GM21423 (cell line): Measurements from ENCODE around the gene DENND6B.
"Not testable (repeated sequence)": the region's sequence is repeated elsewhere in the genome, so short reads cannot be mapped to it uniquely, and the experiment has no call there.

Source experiments
- ATAC-seq: cut with Tn5 transposase; IDR thresholded peaks from one replicate; pipeline ENCODE4 v1.9.1; 2021; ENCODE audit warnings: mild to moderate bottlenecking, moderate library complexity; ENCODE audit not compliant: unreplicated experiment

DENND6B gene

DNA sequence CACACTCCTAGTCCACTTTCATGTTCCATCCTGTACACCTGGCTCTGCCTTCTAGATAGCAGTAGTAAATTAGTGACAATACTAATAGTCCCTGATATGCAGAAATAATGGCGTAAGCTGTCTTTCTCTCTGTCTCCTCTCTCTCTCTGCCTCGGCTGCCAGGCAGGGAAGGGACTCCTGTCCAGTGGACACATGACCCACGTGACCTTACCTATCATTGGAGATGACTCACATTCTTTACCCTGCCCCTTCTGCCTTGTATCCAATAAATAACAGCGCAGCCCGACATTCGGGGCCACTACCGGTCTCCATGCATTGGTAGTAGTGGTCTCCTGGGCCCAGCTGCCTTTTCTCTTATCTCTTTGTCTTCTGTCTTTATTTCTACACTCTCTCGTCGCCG lies 53.0 kb downstream of the DENND6B start:
- not testable (repeated sequence) for ATAC-seq

DNA sequence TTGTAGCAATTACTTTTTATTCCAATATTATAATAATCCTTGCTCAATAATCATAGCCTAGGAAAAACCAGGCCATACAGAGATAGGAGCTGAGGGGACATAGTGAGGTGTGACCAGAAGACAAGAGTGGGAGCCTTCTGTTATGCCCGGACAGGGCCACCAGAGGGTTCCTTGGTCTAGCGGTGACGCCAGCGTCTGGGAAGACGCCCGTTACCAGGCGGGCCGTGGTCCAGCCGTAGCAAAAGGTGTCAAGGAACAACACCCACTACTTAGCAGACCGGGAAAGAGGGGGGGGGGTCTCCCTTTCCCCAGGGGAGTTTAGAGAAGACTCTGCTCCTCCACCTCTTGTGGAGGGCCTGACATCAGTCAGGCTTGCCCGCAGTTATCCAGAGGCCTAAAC lies 53.5 kb downstream of the DENND6B start:
- ATAC-seq = not testable (repeated sequence)

DNA sequence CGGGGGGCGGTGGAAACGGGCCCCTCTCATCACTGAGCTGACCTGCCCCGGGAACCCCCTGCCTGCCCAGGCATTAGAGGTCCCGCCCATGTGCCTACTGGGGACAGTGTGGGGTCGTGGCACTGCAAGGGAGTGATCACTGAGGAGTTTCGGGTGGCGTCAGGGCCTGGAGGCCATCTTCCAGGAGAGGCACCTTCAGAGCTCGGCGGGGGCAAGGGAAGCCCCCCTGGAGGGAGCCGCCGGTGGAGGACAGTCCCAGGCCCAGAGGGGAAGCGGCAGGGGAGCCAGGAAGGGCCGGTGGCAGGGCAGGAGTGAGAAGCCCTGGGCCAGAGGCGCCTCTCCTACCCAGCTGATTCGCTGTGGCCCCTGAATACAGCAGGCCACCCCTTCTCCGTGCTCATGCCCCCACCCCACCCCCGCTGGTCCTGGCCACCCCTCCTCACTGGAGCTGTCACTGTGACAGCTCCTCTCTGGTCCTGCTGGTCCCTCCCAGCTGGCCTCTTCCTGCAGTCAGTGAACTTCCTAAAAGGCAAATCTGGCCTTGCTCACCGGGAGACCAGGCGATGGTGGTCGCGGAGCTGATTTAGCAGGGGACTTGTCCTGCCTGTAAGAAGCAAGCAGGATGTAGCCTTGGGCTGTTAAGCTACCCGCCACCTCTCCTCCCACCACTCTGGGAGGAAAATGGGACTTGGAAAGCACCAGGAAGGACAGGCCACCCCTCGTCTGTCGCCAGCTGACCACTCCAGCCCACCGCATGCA lies 54.6 kb downstream of the DENND6B start:
- ATAC-seq = no peak

DNA sequence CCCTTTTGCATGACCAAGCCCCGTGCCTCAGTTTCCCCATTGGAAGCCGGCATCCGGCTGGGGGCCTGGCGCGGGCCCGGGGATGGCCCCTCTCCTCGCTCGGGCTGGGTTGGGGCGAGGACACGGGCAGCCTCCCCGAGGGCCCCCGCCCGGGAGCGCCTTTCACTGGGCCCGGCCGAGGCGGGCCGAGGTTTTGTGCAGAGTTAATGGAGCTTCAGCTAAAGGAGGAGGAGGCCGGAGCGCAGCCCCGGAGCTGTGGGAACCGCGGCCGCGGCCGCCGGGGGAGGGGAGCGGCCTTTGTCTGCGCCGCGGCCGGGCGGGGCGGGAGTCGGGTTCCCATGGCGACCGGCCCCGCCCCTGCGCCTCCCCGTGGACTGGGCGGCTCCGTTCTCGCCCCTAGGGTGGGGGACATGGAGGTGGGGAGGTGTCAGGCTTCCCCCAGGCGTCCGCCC lies 55.3 kb downstream of the DENND6B start:
- ATAC-seq = no peak

DNA sequence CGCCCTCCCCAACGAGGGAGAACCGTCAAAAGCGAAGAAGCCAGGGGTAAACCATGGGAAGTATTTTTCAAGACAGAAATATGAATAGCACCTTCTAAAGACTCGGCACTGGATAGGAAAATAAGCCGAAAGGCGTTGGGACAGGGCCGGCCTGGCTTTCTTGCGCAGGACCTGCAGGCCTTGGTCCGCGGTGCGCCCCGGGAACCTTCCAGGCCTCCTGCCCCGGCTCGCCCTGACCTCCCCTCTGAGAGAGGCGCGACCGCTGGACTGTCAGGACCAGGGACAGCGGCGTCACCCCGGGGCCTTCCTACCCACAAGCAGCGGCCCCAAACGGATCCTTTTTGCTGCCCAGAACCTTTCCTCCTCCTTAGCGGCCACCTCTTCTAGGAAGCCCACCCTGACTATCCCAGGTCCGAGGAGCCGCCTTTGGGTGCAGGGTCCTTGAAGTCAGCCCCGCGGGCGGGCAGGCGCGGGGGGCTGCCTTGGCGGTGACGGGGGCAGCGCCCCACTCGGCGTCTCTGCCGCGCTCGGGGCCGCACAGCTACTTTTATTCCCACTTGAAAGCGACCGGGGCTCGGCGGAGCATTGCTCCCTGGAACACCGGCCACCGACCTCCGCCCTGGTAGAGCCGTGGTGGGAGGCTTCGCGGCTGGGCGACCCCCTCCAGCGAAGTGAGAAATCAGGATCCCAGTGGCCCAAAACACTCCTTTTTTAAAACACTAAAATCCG lies 56.0 kb downstream of the DENND6B start:
- ATAC-seq = no peak

DNA sequence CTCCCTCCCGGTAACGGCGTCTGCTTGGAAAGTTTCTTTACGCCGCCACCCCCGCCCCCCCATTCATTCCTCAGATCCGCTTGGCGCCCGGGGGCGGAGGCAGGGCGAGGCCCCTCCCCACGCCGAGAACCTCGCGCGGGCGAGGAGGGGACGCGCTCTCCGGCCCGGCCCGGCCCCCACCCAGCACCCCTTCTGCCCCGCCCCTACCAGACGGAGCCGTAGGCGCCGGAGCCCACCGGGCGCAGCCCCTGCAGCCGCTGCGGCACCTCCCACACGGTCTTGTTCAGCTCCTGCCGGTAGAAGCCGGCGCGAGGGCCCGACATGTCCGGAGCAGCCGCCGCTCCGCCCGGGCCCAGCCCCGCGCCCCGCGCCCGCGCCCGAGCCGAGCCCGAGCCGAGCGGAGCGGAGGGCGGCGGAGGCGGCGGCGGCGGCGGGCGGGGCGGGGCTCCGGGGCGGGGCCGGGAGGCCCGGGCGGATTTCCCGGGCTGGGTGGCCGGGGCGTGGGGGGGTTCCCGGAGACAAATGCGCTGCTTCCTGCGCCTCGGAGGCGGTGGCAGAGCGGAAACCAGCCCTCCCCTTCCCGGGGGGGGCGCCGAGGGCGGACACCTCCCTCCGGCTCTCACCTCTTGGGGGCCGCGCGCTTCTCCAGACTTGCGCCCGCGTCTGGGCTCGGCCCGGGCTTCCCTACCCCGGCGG lies 56.7 kb downstream of the DENND6B start, which contains the start of gene MAPK11:
Gene MAPK11, minus strand, starts transcription at position 411 of the 696 bp plus-strand sequence. Its CDS starts 88 bp downstream, at position 323.
- no peak for ATAC-seq

DNA sequence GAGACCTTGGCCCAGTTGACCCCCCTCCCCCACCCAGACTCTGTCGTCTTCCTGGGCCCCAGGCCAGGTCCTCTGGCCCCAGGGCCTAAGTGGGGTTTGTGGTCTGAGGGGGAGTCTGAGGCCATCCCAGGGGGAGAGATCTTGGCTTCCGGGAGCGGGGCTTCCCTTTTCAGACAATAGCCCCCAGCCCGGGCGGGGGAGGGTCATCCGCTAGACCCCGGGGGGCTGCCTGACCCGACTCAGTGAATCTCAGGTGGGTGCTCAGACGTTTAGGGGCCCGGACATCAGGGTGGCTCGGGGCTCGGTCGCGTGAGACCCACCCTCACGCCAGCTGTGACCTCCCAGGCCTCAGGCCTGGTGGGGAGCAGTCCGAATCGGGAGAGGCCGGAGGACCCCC lies 57.2 kb downstream of the DENND6B start:
- ATAC-seq = no peak

DNA sequence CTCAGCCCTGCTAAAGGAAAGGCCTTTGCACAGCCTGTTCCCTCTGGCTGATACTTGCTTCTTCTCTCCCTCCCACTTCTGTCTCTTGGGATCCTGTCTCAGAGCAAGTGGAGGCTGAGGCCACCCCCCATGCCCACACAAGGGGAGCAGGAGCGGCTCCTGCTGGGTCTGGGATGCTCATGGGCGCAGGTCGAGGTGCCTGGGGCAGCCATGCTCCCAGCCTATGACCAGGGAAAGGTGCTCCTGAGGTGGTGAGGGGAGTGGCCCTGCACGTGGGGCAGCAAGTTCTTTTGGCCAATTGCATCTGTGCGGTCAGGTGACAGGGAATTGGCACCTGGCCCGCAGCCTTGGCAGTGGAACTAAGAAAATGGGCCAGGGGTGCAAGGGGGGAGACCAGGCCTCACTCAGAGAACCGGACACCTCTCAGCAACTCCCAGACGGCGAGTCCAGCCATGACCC lies 58.1 kb downstream of the DENND6B start:
- no peak for ATAC-seq

DNA sequence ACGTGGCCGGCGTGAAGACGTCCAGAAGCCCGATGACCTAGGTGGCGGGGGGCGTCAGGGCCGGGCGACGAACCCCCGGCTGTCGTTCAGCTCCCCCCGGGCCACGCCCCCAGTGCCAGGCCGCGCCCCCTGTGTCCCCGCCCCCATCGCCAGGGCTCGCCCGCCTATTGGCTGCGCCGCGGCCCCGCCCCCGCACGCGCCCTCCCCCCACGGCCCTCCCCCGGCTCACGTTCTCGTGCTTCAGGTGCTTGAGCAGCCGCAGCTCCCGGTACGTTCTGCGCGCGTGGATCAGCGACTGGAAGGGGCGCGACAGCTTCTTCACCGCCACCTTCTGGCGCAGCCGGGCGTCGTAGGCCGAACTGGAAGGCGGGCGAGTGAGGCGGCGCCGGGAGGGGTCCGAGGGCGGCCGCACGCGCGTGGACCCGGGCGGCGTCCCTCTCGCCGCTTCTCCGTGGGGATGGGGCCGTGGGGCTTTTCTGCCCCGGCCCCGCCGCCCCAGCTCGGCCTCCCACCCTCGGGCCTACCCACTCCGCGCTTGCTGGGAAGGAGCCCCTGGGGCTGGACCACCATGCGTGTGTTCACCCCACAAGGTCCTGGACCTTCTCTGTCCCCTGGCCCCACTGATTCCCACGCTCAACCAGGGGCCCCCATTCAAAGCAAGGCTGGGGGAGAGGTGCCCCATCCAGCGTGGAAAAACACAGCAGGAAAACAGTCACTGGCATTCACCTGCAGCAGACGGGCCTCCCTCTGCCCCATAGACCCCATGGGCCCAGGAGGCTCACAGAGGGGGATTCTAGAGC lies 59.0 kb downstream of the DENND6B start:
- ATAC-seq = no peak

DNA sequence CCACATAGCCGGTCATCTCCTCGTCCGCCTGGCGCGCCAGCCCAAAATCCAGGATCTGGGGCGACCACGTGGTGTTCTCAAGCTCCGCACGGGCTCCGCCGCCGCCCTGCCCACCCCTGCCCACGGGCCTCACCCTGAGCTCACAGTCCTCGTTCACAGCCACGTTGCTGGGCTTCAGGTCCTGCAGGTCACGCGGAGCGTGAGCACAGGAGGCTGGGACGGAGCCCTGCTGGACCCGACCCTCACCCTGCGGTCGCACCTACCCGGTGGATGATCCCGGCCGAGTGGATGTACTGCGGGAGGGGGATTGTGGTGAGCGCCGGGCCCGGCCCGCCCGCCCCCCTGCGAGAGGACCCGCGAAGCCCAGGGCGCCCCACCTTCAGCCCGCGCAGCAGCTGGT lies 59.8 kb downstream of the DENND6B start:
- ATAC-seq = no peak

DNA sequence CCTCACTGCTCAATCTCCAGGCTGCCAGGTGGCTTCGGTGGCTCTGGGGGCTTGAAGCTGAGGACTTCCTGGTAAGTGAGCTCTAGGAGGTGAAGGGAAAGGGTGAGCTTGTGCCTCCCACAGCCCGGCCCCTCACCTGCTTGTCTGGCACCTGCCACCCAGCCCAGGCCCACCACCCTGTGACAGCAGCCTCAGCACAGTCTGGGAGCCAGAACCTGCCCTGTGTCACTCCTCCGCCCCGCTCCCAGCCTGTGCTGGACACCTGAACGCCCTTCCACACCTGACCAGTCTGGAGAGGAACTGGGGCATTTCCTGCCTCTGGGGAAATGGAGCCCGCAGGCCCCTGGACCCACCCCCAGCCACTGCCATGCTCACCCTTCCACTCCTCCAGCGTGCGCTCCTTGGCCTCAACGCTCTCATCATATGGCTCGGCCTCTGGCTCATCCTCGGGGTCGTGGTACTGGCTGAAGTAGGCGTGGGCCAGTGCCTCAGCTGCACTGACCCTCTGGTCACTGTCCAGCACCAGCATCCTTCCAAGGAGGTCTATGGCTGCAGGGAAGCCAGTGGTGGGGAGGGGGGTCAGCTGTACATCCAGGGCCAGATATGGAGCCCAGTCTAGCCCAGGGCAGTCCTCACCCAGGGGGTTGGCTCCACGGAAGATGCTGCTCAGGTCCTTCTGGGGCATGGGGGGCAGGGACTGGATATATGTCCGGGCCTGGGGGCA lies 61.7 kb downstream of the DENND6B start:
- no peak for ATAC-seq

DNA sequence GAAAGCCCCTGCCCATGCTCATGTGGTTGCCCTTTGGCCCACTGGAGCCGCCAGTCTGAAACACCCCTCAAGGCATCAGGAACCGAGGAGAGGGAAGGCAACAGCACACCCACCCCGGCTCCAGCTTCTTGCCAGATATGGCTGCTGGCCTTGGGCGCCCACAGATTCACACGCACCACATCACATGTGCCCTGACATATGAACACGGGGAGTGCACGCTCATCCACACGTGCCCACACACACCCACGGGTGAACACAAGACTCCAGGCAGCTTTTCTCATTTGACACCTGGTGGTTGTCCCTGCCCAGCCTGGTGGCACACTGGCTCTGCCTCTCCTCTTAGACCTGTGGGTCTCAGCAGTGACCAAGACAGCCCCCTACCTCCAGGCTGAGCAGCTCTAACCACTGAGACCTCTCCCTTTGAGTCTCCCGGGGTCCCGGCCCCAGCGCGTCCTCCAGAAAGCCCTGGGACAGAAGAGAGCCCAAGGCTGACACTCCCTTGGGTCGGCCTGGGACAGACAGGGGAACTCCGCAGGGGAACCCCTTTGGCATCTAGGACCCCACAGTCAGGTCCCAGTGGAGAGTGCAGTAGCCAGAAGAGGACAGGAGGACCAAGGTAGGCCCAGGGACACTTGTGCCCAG lies 62.6 kb downstream of the DENND6B start:
- ATAC-seq = no peak

DNA sequence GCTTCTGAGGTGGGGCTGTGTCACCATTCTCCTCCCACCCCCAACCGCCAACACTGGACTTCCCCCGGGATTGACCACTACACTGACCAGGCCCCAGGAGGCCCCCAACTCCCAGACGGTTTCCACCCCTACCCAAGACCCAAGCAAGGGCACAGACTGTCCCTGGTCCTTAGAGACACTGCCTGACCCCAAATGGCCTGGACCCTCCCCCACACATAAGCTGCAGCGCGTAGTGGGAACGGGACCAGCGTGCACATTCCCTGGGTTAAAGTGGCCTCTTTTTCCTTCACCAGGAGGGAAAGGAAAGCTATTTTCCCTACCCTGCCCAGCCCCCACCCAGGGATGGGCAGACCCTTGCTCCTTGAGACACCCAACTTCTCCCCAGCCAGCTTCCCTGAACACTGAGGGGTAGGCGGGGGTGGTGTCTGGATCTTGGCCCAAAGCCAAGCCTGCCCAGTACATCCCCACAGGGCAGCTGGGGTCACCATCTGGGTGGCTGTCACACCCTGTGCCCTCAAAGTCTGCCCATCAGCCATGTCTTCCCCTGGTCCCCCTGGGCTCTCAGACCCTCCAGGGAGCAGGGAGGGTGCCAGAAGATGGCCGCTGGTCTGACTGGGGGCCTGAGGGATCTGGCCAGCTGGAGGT lies 63.7 kb downstream of the DENND6B start:
- ATAC-seq = no peak

DNA sequence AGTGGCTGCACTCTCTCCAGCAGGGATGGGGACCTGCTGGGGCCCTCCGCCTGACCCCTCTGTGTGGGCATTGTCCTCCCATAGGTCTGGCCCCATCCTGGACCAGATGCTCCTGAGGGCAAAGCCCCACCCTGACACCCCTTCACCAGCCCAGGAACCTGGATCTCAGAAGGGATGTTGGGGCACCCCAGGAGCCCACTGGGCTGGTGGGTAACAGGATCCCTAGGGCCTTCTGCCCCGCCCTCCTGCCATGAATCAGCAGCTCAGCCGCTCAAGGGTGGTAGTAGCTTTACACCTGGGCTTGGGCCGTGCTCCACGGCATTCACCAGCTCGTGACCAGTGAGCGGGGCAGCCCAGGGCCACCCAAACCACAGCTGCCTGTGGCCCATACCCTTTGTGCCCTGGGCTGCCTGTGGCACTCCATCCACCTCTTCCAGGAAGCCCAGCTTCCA lies 64.3 kb downstream of the DENND6B start:
- ATAC-seq = no peak

DNA sequence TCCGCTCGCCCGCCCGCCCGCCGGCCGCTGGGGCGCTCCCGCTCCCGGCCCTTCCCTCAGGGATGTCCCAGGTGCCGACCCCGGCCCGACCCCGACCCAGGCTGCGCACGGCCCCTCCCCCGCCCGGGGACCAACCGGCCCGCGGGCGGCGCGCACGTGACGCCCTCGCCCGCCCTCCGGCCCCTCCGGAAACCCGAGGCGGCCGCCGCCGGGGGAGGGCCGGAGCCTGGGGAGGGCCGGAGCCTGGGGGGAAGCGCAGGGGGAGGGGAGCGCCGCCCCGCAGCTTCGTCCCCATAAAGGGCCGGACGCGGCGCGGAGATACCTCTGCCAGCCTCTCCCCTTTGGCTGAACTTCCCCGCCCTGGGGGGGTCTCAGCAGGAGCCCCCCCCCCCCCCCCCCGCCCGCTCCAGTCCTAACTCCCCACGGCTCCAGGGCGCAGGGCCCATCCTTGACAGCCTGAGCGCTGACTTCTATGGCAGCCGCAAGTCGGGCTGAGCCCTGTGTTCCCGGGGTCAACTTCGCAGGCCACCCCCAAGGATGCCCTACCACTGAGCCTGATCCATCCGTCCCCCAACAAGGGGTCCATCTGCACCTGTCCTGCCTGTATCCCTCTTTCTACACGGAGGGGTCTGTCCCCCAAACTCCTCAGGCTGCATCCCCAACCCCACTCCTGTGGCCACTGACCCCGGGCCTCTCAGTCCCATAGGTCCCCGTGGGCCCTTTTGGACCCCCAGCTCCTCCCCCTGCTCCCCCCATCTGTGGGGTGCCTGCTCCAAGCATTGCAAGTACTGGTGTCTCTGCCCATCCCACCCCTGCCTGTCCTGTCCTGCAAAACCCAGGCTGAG lies 65.0 kb downstream of the DENND6B start, which contains the start of gene MAPK12:
Gene MAPK12, minus strand, starts transcription at position 69 of the 845 bp plus-strand sequence. CDS start 174 bp downstream, outside the sequence.
- peak; percentile 45 for ATAC-seq

DNA sequence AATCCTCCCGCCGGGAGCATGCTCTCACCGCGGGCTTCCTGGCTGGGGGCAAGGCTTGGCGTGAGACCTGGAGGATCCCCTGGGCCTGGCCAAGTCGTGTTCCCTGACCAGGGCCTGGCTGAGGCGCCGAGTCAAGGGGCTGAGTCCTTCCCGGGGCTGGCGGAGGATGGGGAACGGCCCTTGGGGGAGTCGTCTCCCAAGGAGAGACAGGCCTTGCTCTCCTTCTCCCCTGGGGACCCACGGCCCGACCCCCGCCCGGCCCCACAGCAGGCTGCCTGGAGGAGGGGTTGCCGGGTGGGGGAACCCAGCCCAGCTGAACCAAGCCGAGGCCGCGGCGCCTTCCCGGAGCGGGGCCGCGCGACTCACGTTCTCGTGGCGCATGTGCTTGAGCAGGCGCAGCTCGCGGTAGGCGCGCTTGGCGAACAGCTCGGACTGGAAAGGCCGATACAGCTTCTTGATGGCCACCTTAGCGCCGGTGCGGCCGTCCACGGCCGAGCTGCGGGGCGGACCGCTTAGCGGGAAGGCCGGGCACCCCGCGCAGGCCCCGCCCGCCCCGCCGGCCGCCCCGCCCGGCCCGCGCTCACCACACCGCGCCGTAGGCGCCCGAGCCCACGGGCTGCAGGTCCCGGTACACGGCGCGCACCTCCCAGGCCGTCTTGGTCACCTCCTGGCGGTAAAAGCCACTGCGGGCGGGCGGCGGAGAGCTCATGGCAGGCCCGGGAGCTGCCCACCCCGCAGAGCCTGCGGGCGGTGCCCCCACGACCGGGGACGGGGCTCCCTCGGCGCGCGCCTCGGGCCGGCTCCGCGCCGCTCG lies 65.8 kb downstream of the DENND6B start:
- ATAC-seq = peak; percentile 23

DNA sequence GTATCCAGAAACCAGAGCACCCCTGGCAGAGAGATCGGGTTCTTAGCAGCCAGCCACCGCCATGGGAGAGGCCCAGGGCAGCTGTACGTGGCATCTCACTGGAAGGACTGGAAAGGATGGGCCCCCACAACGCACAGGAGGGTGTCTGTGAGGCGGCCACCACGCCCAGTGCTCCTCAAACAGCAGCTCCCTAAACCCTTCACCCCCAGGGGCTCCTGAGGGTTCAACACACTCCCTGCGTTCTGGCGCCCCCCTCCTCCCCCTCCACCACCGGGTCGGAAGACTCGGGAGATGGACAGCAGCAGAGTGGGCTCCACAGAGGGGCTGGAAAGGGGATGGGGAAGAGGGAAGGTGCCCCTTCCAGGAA lies 66.4 kb downstream of the DENND6B start:
- no peak for ATAC-seq
